ENCODE results near the gene ARHGAP20.

The ARHGAP20 gene

GRCh38 chr11:110606415-110606814 is 105.8 kb downstream of the ARHGAP20 start:
- no peak for DNase-seq

- no peak for DNase-seq
These were observed 110.3 kb downstream of the ARHGAP20 start for GRCh38 chr11:110601936-110602335.

GRCh38 chr11:110600322-110600721 is 111.9 kb downstream of the ARHGAP20 start:
- no peak for DNase-seq

GRCh38 chr11:110599207-110599606 is 113.0 kb downstream of the ARHGAP20 start:
- DNase-seq: no peak

- no peak for DNase-seq
These were observed 113.5 kb downstream of the ARHGAP20 start for GRCh38 chr11:110598725-110599124.

GRCh38 chr11:110587972-110588371 is 124.3 kb downstream of the ARHGAP20 start:
- no peak for DNase-seq

- DNase-seq: no peak
These were observed 125.1 kb downstream of the ARHGAP20 start for GRCh38 chr11:110587129-110587528.

GRCh38 chr11:110584150-110584549 is 128.1 kb downstream of the ARHGAP20 start:
- no peak for DNase-seq

GRCh38 chr11:110582728-110583432 is 129.4 kb downstream of the ARHGAP20 start:
- DNase-seq: no peak

GRCh38 chr11:110580571-110580970 is 131.7 kb downstream of the ARHGAP20 start:
- DNase-seq: no peak

- no peak for DNase-seq
These were observed 138.8 kb downstream of the ARHGAP20 start for GRCh38 chr11:110573411-110573810.

GRCh38 chr11:110571081-110571720 is 141.0 kb downstream of the ARHGAP20 start:
- DNase-seq: no peak

GRCh38 chr11:110566577-110566976 is 145.7 kb downstream of the ARHGAP20 start:
- DNase-seq: no peak

GRCh38 chr11:110565357-110566336 is 146.6 kb downstream of the ARHGAP20 start:
- no peak for DNase-seq

- no peak for DNase-seq
These were observed 147.4 kb downstream of the ARHGAP20 start for GRCh38 chr11:110564676-110565356.

- DNase-seq: no peak
These were observed 167.5 kb downstream of the ARHGAP20 start for GRCh38 chr11:110544779-110545178.

GRCh38 chr11:110538154-110538553 is 174.1 kb downstream of the ARHGAP20 start:
- DNase-seq: no peak

- DNase-seq: no peak
These were observed 181.1 kb downstream of the ARHGAP20 start for GRCh38 chr11:110530900-110531741.

GRCh38 chr11:110529043-110529442 is 183.2 kb downstream of the ARHGAP20 start:
- DNase-seq: no peak

GRCh38 chr11:110527146-110527545 is 185.1 kb downstream of the ARHGAP20 start:
- DNase-seq: no peak

Measured in stimulated activated CD4-positive, alpha-beta T cell treated with anti-CD3 and anti-CD28 coated beads, Interleukin-4, amount 100 ng/mL, for 1 hour (primary cell).